ENCODE data around the gene CTSF. TPM values are rescaled to one million over a fixed set of nuclear protein-coding genes. Genes with fewer than 3 reads are reported as not detected.

CTSF gene
- total and polyA plus RNA-seq, 2 of the 13 experiments (the other 11 are each of a cell fraction or from before 2014, with no cell fraction given) = not detected

DNA sequence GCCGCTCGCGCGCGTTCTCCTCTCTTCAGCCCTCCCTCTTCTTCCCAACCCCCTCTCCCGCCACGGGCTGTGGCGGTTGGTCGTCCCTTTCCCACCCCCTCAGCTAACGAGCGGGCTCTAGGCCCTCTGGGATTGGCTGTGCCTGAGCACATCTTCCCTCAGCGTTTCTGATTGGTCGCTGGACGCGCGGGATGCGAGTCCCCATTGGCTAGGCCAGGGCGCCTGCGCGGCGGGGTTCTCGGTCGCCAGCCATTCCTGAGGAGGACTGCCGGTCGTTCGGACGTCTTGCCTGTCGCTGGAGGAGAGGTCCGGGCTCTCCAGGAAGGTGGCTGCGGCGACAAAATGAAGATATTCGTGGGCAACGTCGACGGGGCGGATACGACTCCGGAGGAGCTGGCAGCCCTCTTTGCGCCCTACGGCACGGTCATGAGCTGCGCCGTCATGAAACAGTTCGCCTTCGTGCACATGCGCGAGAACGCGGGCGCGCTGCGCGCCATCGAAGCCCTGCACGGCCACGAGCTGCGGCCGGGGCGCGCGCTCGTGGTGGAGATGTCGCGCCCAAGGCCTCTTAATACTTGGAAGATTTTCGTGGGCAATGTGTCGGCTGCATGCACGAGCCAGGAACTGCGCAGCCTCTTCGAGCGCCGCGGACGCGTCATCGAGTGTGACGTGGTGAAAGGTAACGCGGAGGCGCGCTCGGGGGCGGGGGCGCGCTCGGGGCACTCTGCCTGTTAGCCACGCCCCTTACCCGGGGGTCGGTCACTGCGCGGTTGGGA, 48.2 kb upstream of the CTSF start, which contains the start of gene RBM14 (continued):
- TF ChIP-seq U2AF2 (IDR thresholded peaks at IDR 0.05; ENCODE audit: low read depth, low read length) (no peak), ZBTB4 (CRISPR knock-in tag; IDR thresholded peaks at IDR 0.05; ENCODE audit: borderline replicate concordance) (peak; percentile 49; the same call in 1 of the 2 replicates), TBL1XR1 (IDR thresholded peaks at IDR 0.05; ENCODE audit: borderline replicate concordance, low read length, partially characterized antibody) (no peak), ARID2 (CRISPR knock-in tag; IDR thresholded peaks at IDR 0.05; ENCODE audit: borderline replicate concordance) (peak; percentile 90; the same call in 1 of the 2 replicates), CC2D1A (CRISPR knock-in tag; IDR thresholded peaks at IDR 0.05) (0 out of 2 replicates have a peak, but pooled peaks have one; percentile 51), ZSCAN20 (CRISPR knock-in tag; IDR thresholded peaks at IDR 0.05; ENCODE audit: borderline replicate concordance) (no peak), GABPA (IDR thresholded peaks at IDR 0.05; ENCODE audit: low read depth, low read length) (no peak), GABPA (CRISPR knock-in tag; IDR thresholded peaks at IDR 0.05; ENCODE audit: low read depth) (0 out of 2 replicates have a peak, but pooled peaks have one; percentile 37), ZFP41 (CRISPR knock-in tag; IDR thresholded peaks at IDR 0.05; ENCODE audit: borderline replicate concordance) (no peak), MEIS2 (CRISPR knock-in tag; IDR thresholded peaks at IDR 0.05) (peak; percentile 71), ZBTB21 (CRISPR knock-in tag; IDR thresholded peaks at IDR 0.05) (peak; percentile 64; the same call in 1 of the 2 replicates), ZNF629 (CRISPR knock-in tag; conservative IDR thresholded peaks at IDR 0.05) (no peak), ZNF550 (CRISPR knock-in tag; IDR thresholded peaks at IDR 0.05; ENCODE audit: borderline replicate concordance) (no peak), ZNF264 (CRISPR knock-in tag; IDR thresholded peaks at IDR 0.05) (peak; percentile 66; the same call in 1 of the 2 replicates), MYC (CRISPR knock-in tag; IDR thresholded peaks at IDR 0.05; ENCODE audit: borderline replicate concordance) (peak; percentile 65), ZSCAN30 (CRISPR knock-in tag; IDR thresholded peaks at IDR 0.05) (no peak), ZNF274 (CRISPR knock-in tag; IDR thresholded peaks at IDR 0.05) (no peak), ZFYVE20 (CRISPR knock-in tag; IDR thresholded peaks at IDR 0.05; ENCODE audit: borderline replicate concordance, low read depth) (0 out of 2 replicates have a peak, but pooled peaks have one; percentile 11), TAF1 (CRISPR knock-in tag; IDR thresholded peaks at IDR 0.05) (peak; percentile 97), SMAD9 (CRISPR knock-in tag; IDR thresholded peaks at IDR 0.05) (no peak; the same call in 1 of the 2 replicates)
- TF ChIP-seq, protein P1, sequence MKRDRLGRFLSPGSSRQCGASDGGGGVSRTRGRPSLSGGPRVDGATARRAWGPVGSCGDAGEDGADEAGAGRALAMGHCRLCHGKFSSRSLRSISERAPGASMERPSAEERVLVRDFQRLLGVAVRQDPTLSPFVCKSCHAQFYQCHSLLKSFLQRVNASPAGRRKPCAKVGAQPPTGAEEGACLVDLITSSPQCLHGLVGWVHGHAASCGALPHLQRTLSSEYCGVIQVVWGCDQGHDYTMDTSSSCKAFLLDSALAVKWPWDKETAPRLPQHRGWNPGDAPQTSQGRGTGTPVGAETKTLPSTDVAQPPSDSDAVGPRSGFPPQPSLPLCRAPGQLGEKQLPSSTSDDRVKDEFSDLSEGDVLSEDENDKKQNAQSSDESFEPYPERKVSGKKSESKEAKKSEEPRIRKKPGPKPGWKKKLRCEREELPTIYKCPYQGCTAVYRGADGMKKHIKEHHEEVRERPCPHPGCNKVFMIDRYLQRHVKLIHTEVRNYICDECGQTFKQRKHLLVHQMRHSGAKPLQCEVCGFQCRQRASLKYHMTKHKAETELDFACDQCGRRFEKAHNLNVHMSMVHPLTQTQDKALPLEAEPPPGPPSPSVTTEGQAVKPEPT (CRISPR knock-in tag; IDR thresholded peaks at IDR 0.05; ENCODE audit: low read depth) = no peak; the same call in 1 of the 2 replicates
- TF ChIP-seq, protein P2, sequence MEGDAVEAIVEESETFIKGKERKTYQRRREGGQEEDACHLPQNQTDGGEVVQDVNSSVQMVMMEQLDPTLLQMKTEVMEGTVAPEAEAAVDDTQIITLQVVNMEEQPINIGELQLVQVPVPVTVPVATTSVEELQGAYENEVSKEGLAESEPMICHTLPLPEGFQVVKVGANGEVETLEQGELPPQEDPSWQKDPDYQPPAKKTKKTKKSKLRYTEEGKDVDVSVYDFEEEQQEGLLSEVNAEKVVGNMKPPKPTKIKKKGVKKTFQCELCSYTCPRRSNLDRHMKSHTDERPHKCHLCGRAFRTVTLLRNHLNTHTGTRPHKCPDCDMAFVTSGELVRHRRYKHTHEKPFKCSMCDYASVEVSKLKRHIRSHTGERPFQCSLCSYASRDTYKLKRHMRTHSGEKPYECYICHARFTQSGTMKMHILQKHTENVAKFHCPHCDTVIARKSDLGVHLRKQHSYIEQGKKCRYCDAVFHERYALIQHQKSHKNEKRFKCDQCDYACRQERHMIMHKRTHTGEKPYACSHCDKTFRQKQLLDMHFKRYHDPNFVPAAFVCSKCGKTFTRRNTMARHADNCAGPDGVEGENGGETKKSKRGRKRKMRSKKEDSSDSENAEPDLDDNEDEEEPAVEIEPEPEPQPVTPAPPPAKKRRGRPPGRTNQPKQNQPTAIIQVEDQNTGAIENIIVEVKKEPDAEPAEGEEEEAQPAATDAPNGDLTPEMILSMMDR (CRISPR knock-in tag; IDR thresholded peaks at IDR 0.05) = no peak; the same call in none of the 2 replicates
